HL-60 (cell line): ENCODE results near the gene CEBPB.

Source experiments
- DNase-seq, 2 experiments: peaks; one replicate each; pipeline ENCODE4 v3.0.0-alpha.2; 2010 to 2020; ENCODE audit warnings: low read depth in 1 of 2, low spot score in 1 of 2
- H3K27ac ChIP-seq: fragments of 250-450 bp; sonication (Bioruptor Pico); replicated peaks from 2 replicates; pipeline ENCODE4 v1.5.1; 2020; ENCODE audit warnings: mild to moderate bottlenecking, moderate library complexity
- H3K27me3 ChIP-seq: fragments of 250-450 bp; sonication (Bioruptor Pico); 2 replicates; pipeline ENCODE4 v1.5.1; 2021; ENCODE audit warnings: mild to moderate bottlenecking, moderate library complexity; ENCODE audit not compliant: insufficient read depth, poor library complexity, severe bottlenecking
- H3K4me3 ChIP-seq: replicated peaks from 2 replicates; pipeline ENCODE4 v1.5.1; 2011; ENCODE audit warnings: mild to moderate bottlenecking, control low read depth, low read length; ENCODE audit not compliant: insufficient read depth
- GABPA ChIP-seq: IDR thresholded peaks from 2 replicates; pipeline ENCODE4 v1.6.1; 2012; ENCODE audit warnings: low read depth
- POLR2AphosphoS5 ChIP-seq: IDR thresholded peaks from 2 replicates; pipeline ENCODE4 v1.6.1; 2012; ENCODE audit warnings: low read depth
- SPI1 ChIP-seq: IDR thresholded peaks from 2 replicates; pipeline ENCODE4 v1.6.1; 2012; ENCODE audit warnings: low read depth, mild to moderate bottlenecking, borderline replicate concordance
- TF ChIP-seq, protein P1 (sequence below): IDR thresholded peaks from one replicate; pipeline ENCODE4 v1.5.1; 2011; ENCODE audit warnings: low read length, control low read depth, inconsistent platforms; ENCODE audit not compliant: insufficient read depth
- TF ChIP-seq, protein P2 (sequence below): IDR thresholded peaks from 2 replicates; pipeline ENCODE4 v1.6.1; 2012; ENCODE audit warnings: low read depth; ENCODE audit not compliant: insufficient replicate concordance

Gene CEBPB

DNA sequence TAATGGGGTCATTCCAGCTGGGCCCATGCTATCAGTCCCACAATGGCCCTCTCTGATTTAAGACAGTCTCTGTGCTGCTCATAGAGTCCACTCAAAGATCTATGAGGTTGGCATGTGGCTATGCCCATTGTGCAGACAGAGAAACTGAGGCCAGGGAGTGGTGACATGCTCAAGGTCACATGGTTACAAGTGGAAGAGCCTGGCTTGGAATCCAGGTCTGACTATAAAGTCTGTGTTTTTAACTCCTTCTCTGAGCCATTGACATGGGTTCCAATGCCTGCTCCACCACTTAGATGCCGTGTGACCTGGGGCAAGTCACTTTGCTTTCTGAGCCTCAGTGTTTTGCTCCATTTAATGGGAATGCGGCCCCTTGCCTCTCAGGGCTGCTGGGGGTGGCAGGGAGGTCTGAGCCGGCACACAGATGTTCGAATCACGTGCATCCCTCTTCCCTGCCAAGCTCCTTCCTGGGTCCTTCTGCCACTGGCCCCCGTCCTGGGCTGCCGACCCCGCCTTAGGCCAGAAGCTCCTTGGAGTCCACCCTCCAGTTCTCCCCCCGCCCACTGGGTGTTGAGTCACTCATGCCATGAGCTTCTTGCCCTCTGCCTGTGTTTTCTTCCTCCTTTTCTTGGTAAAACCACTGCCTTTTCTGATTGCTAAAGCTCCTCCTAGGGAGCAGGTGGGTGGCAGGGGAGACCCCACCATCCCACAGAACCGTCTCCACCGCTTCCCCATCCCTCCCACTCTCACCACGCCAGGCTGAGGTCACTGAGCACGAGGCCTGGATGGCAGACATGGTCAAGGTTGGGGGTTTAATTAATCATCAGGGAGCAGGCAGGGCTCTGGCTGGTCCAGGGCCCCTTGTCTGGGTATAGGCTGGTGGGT lies 35.7 kb downstream of the CEBPB start:
- DNase-seq = peak; percentile 56 to 88
- H3K27me3 ChIP-seq = no peaks in the 10 kb centered on the region
- no peak overlapping the region for H3K4me3 ChIP-seq
- H3K27ac ChIP-seq = peak overlapping the region; percentile 43
- TF ChIP-seq POLR2AphosphoS5 = peak; percentile 25; the same call in 1 of the 2 replicates
- TF ChIP-seq GABPA = no peak
- TF ChIP-seq, protein P1, sequence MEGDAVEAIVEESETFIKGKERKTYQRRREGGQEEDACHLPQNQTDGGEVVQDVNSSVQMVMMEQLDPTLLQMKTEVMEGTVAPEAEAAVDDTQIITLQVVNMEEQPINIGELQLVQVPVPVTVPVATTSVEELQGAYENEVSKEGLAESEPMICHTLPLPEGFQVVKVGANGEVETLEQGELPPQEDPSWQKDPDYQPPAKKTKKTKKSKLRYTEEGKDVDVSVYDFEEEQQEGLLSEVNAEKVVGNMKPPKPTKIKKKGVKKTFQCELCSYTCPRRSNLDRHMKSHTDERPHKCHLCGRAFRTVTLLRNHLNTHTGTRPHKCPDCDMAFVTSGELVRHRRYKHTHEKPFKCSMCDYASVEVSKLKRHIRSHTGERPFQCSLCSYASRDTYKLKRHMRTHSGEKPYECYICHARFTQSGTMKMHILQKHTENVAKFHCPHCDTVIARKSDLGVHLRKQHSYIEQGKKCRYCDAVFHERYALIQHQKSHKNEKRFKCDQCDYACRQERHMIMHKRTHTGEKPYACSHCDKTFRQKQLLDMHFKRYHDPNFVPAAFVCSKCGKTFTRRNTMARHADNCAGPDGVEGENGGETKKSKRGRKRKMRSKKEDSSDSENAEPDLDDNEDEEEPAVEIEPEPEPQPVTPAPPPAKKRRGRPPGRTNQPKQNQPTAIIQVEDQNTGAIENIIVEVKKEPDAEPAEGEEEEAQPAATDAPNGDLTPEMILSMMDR = no peak
- TF ChIP-seq, protein P2, sequence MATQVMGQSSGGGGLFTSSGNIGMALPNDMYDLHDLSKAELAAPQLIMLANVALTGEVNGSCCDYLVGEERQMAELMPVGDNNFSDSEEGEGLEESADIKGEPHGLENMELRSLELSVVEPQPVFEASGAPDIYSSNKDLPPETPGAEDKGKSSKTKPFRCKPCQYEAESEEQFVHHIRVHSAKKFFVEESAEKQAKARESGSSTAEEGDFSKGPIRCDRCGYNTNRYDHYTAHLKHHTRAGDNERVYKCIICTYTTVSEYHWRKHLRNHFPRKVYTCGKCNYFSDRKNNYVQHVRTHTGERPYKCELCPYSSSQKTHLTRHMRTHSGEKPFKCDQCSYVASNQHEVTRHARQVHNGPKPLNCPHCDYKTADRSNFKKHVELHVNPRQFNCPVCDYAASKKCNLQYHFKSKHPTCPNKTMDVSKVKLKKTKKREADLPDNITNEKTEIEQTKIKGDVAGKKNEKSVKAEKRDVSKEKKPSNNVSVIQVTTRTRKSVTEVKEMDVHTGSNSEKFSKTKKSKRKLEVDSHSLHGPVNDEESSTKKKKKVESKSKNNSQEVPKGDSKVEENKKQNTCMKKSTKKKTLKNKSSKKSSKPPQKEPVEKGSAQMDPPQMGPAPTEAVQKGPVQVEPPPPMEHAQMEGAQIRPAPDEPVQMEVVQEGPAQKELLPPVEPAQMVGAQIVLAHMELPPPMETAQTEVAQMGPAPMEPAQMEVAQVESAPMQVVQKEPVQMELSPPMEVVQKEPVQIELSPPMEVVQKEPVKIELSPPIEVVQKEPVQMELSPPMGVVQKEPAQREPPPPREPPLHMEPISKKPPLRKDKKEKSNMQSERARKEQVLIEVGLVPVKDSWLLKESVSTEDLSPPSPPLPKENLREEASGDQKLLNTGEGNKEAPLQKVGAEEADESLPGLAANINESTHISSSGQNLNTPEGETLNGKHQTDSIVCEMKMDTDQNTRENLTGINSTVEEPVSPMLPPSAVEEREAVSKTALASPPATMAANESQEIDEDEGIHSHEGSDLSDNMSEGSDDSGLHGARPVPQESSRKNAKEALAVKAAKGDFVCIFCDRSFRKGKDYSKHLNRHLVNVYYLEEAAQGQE = no peak

DNA sequence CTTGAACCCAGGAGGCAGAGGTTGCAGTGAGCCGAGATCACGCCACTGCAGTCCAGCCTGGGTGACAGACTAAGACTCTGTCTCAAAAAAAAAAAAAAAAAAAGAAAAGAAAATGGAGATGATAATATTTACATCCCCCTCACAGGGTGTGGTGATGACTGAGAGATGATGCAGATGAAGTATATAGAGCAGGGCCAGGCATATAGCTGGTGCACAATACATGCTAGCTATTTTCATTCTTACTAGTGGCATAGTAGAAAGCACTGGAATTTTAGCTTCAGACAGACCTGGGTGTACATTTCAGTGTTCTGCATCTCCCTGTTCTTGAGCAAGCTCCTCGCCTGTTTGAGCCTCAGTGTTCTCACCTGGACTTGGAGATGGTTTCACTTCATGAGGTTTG lies 36.9 kb downstream of the CEBPB start:
- no peak for DNase-seq
- TF ChIP-seq GABPA (no peak), SPI1 (no peak), POLR2AphosphoS5 (no peak)
- TF ChIP-seq, protein P2 = no peak
- TF ChIP-seq, protein P1 = no peak
- Histone ChIP-seq H3K27me3 (no peaks in the 10 kb centered on the region), H3K27ac (no peak overlapping the region), H3K4me3 (no peak overlapping the region)

DNA sequence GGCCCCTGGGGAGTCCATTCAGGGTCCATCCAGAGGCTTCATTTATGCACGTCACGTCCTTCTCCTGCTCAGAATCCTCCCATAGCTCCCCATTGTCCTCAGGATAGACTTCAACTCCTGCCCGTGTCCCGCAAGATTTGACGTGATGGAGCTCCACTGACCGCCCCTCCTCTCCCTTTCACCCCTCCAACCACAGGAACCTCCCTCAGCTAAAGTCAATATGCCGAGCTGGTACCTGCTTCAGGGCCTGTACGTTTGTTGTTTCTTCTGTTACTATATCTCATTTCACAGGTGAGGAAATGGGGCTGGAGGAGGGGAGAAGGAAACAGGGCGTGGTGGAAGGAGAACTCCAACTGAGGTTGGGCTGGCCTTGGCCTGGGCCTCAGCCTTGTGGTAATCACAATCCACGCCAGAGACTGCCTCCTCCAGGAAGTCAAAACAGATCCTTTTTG lies 38.6 kb downstream of the CEBPB start:
- TF ChIP-seq, protein P1 = no peak
- TF ChIP-seq POLR2AphosphoS5 = no peak
- TF ChIP-seq GABPA = no peak
- Histone ChIP-seq H3K4me3 (no peak overlapping the region), H3K27ac (peak overlapping the region; percentile 31; the same call in 1 of the 2 replicates), H3K27me3 (no peaks in the 10 kb centered on the region)
- peak in 1 of 2 experiments; percentile 50 for DNase-seq

DNA sequence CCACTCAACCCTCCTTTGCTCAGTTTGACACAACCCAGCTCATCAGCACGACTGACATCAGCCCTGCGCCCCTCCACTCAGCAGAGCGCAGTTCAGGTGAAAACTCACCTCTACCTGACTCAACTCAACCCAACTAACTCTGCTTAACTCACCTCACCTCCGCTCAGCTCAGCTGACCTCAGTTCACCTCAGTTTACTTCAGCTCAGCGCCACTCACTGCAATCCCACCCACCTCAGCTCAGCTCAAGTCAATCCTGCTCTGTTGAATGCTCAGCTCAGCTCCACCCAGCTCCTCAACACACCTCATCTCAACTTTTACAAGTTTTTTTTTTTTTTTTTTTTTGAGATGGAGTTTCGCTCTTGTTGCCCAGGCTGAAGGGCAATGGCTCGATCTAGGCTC lies 39.6 kb downstream of the CEBPB start:
- DNase-seq = no peak

More for the DNA sequence above, 39.6 kb downstream of the CEBPB start:
- Histone ChIP-seq H3K27me3 (no peaks in the 10 kb centered on the region), H3K4me3 (no peak overlapping the region), H3K27ac (no peak overlapping the region)
- no peak for TF ChIP-seq SPI1
- TF ChIP-seq, protein P1 = no peak
- TF ChIP-seq, protein P2 = no peak
- TF ChIP-seq GABPA = no peak
- no peak for TF ChIP-seq POLR2AphosphoS5
